Panc1 (cell line): ENCODE results near the gene TFEB. TPM values are rescaled to one million over a fixed set of nuclear protein-coding genes. Genes with fewer than 3 reads are reported as not detected.

Experiments
- ATAC-seq: fragments of 200-7000 bp; cut with Tn5 transposase; 2 replicates; pipeline ENCODE4 v1.9.1; 2020; ENCODE audit warnings: mild to moderate bottlenecking, moderate library complexity
- BruUV-seq: library from RNA; stranded (reverse); fragments of 400-500 nt; replicated peaks from 2 replicates; lab custom pipeline; 2021; lab: Mats Ljungman, UMichigan
- CTCF ChIA-PET: fragments of 300-600 bp; sonication (Branson Sonifier 250); formaldehyde crosslinking; loops from one replicate; lab custom pipeline; 2022; ENCODE audit warnings: antibody characterized with exemption; lab: Charles Lee
- POLR2A ChIA-PET: fragments of 300-600 bp; sonication (Branson Sonifier 250); formaldehyde crosslinking; loops from one replicate; lab custom pipeline; 2022; ENCODE audit warnings: antibody characterized with exemption; lab: Charles Lee
- DNase-seq: peaks from one replicate; pipeline ENCODE4 v3.0.0-alpha.2; 2010; ENCODE audit warnings: low read depth, low spot score
- H3K27ac ChIP-seq: 2 replicates; pipeline ENCODE4 v1.5.1; 2011; ENCODE audit warnings: mild to moderate bottlenecking, low read length, inconsistent platforms
- H3K27me3 ChIP-seq: fragments of 200-500 bp; sonication (Bioruptor generic); 2 replicates; pipeline ENCODE4 v1.6.0; 2014; ENCODE audit warnings: low read length, inconsistent platforms; ENCODE audit not compliant: control insufficient read depth, insufficient read depth
- H3K36me3 ChIP-seq: fragments of 200-500 bp; sonication (Bioruptor generic); 2 replicates; pipeline ENCODE4 v1.5.1; 2014; ENCODE audit warnings: inconsistent platforms, mild to moderate bottlenecking, low read length, moderate library complexity; ENCODE audit not compliant: control insufficient read depth, insufficient read depth
- H3K4me1 ChIP-seq: 2 replicates; pipeline ENCODE4 v1.5.1; 2011; ENCODE audit warnings: inconsistent platforms, mild to moderate bottlenecking, low read length, moderate library complexity; ENCODE audit not compliant: control insufficient read depth, insufficient read depth
- H3K4me3 ChIP-seq, 2 experiments: 2 replicates each; pipeline ENCODE4 v1.5.1; 2011 to 2012; ENCODE audit warnings: low read depth in 2 of 2, low read length in 2 of 2, mild to moderate bottlenecking in 2 of 2, inconsistent platforms in 1 of 2, moderate library complexity in 1 of 2
- H3K9me3 ChIP-seq: fragments of 200-500 bp; sonication (Bioruptor generic); 2 replicates; pipeline ENCODE4 v1.5.1; 2014; ENCODE audit warnings: low read depth, mild to moderate bottlenecking, inconsistent platforms, low read length, moderate library complexity; ENCODE audit not compliant: control insufficient read depth, insufficient read depth
- POLR2AphosphoS5 ChIP-seq: IDR thresholded peaks from 2 replicates; pipeline ENCODE4 v1.6.1; 2012; ENCODE audit warnings: mild to moderate bottlenecking, low read depth, low read length, moderate library complexity
- SIN3A ChIP-seq: IDR thresholded peaks from 2 replicates; pipeline ENCODE4 v1.6.1; 2012; ENCODE audit warnings: low read depth, mild to moderate bottlenecking, low read length, moderate library complexity, borderline replicate concordance; ENCODE audit not compliant: insufficient read depth
- TCF7L2 ChIP-seq: IDR thresholded peaks from 2 replicates; pipeline ENCODE4 v1.6.1; 2011; ENCODE audit warnings: mild to moderate bottlenecking, low read depth, low read length, inconsistent platforms
- in situ Hi-C: cut with HindIII; loops from 2 replicates; pipeline ENCODE4 v1.10.0; 2016; ENCODE audit warnings: low sequenced_read_pairs, low pct_unique_long_range_greater_than_20kb
- intact Hi-C: fragments of 100-400 bp; cut with micrococcal nuclease; formaldehyde crosslinking; loops from one replicate; pipeline ENCODE4 v1.10.0; 2022; ENCODE audit not compliant: unreplicated experiment
- total RNA-seq: library from RNA; stranded (reverse); gene quantifications from one replicate; pipeline ENCODE4 v1.2.1, GENCODE V29; 2021; ENCODE audit not compliant: unreplicated experiment
- TF ChIP-seq, protein P1 (sequence below), 2 experiments: IDR thresholded peaks; 2 replicates each; pipeline ENCODE4 v1.6.1; 2011 to 2012; ENCODE audit warnings: low read depth in 2 of 2, control low read depth in 1 of 2, low read length in 1 of 2, mild to moderate bottlenecking in 1 of 2, moderate library complexity in 1 of 2; ENCODE audit not compliant: insufficient read depth in 1 of 2
- TF ChIP-seq, protein P2 (sequence below): fragments of 450-650 bp; IDR thresholded peaks from 2 replicates; pipeline ENCODE4 v1.5.1; 2017; ENCODE audit warnings: mild to moderate bottlenecking

Gene TFEB
- total RNA-seq, 1 experiment from 2014 or later = 13.3 TPM

GRCh38 chr6:41704028-41704427 is 31.4 kb downstream of the TFEB start:
- ATAC-seq = no peak
- no peak for DNase-seq
- no peaks in the 10 kb centered on the region for H3K27me3 ChIP-seq
- intact Hi-C loops (no loop called here), in situ Hi-C loops (no loop called here)
- no TSS peak for BruUV-seq
- POLR2A ChIA-PET = interaction anchor here (0.6 kb wide), 1 partner anchor 282 kb away, joined by 3 read pairs; no protein-coding TSS in a partner anchor
- H3K36me3 ChIP-seq = no peaks in the 10 kb centered on the region
- no peaks in the 10 kb centered on the region for H3K9me3 ChIP-seq
- H3K4me1 ChIP-seq = peaks cover 3% of the 10 kb centered on the region
- H3K27ac ChIP-seq = no peak overlapping the region
- TF ChIP-seq, protein P1, sequence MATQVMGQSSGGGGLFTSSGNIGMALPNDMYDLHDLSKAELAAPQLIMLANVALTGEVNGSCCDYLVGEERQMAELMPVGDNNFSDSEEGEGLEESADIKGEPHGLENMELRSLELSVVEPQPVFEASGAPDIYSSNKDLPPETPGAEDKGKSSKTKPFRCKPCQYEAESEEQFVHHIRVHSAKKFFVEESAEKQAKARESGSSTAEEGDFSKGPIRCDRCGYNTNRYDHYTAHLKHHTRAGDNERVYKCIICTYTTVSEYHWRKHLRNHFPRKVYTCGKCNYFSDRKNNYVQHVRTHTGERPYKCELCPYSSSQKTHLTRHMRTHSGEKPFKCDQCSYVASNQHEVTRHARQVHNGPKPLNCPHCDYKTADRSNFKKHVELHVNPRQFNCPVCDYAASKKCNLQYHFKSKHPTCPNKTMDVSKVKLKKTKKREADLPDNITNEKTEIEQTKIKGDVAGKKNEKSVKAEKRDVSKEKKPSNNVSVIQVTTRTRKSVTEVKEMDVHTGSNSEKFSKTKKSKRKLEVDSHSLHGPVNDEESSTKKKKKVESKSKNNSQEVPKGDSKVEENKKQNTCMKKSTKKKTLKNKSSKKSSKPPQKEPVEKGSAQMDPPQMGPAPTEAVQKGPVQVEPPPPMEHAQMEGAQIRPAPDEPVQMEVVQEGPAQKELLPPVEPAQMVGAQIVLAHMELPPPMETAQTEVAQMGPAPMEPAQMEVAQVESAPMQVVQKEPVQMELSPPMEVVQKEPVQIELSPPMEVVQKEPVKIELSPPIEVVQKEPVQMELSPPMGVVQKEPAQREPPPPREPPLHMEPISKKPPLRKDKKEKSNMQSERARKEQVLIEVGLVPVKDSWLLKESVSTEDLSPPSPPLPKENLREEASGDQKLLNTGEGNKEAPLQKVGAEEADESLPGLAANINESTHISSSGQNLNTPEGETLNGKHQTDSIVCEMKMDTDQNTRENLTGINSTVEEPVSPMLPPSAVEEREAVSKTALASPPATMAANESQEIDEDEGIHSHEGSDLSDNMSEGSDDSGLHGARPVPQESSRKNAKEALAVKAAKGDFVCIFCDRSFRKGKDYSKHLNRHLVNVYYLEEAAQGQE (IDR thresholded peaks at IDR 0.05; ENCODE audit: insufficient read depth in 1 of 2, low read depth in 2 of 2, low read length in 1 of 2) = no peak
- TF ChIP-seq, protein P2, sequence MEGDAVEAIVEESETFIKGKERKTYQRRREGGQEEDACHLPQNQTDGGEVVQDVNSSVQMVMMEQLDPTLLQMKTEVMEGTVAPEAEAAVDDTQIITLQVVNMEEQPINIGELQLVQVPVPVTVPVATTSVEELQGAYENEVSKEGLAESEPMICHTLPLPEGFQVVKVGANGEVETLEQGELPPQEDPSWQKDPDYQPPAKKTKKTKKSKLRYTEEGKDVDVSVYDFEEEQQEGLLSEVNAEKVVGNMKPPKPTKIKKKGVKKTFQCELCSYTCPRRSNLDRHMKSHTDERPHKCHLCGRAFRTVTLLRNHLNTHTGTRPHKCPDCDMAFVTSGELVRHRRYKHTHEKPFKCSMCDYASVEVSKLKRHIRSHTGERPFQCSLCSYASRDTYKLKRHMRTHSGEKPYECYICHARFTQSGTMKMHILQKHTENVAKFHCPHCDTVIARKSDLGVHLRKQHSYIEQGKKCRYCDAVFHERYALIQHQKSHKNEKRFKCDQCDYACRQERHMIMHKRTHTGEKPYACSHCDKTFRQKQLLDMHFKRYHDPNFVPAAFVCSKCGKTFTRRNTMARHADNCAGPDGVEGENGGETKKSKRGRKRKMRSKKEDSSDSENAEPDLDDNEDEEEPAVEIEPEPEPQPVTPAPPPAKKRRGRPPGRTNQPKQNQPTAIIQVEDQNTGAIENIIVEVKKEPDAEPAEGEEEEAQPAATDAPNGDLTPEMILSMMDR = no peak
- CTCF ChIA-PET = no interaction called here
- no peak overlapping the region for H3K4me3 ChIP-seq

DNA sequence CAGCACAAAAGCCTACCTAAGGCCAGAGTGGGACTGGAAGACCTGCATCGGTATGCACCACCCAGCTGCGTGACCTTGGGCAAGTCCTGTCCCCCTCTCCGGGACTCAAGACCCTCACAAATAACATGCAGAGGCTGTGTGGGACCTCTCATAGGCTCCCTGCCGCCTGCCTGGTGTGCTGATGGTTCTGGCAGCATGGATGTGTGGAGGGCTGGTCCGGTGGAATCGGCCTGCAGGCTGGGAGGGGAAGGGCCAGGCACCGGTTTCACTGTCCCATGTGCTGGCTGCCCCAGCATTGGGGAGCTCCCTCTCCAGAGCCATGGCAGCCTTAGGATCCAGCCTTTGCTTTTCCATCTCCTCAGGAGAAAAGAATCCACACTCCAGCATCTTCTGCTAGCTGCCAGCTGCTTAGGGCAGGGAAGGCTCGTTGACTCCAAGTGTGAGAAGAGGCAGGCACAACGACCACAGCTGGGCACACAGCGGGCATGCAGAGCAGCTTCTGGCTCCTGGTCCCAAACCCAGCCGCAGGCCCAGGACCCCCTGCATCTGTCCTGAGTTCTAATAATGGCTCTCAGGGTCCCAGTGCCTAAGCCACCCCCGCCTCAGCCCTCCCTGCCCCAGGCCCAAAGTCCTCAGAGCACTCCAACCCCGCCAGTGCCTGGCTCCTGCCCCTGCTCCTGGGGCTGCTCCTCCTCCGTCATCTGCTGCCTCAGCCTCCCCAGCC is 32.5 kb downstream of the TFEB start:
- H3K4me1 ChIP-seq = peaks cover 3% of the 10 kb centered on the region
- H3K4me3 ChIP-seq = no peak overlapping the region
- ChIA-PET CTCF (no interaction called here), POLR2A (no interaction called here)
- DNase-seq (no peak), ATAC-seq (no peak)
- no peaks in the 10 kb centered on the region for H3K36me3 ChIP-seq
- no peak for TF ChIP-seq SIN3A
- TF ChIP-seq TCF7L2 = no peak
- TF ChIP-seq, protein P1 (IDR thresholded peaks at IDR 0.05; ENCODE audit: insufficient read depth in 1 of 2, low read depth in 2 of 2, low read length in 1 of 2) = no peak
- TF ChIP-seq, protein P2 = no peak
- no peak for TF ChIP-seq POLR2AphosphoS5
- intact Hi-C loops = no loop called here
- BruUV-seq = no TSS peak
- no peaks in the 10 kb centered on the region for H3K27me3 ChIP-seq
- in situ Hi-C loops = no loop called here
- no peaks in the 10 kb centered on the region for H3K9me3 ChIP-seq
- H3K27ac ChIP-seq = no peak overlapping the region
